Measurements from ENCODE around the gene ADAMTS19.
"Not testable (repeated sequence)": the region's sequence is repeated elsewhere in the genome, so short reads cannot be mapped to it uniquely, and the experiment has no call there.

Gene ADAMTS19

DNA sequence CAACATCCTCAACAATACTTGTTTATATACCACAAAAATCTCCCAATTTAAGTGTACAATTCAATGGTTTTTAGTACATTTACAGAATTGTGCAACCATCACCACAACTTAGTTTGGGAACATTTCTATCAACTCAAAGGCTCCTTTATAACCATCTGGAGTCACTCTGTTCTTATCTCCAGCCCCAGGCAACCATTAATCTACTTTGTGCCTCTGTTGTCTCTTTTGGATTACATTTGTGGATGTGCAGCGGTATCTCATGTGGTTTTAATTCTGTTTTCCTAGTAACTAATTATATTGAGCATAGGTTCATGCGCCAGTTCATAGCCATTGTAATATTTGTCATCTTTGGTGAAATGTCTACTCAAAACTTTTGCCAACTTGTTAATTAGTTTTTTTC lies 14.4 kb downstream of the ADAMTS19 start:
- DNase-seq: no peak

DNA sequence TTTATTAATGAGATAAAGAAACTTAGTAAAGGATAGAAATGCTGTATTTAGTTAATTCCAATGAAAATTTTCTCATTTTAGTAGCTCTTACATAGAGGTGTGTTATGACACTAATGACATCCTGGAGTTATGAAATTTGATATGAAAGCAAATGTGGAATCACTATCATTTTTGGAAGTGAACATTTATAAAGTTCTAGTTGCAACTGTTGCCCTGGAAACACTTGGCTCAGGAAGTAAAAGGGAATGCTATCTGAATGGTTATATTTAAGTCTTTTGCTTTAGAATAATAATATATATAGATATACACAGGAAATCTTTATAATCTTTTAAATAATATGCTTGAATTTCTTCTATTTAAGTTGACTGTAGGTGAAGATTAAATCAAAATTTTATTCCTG lies 16.7 kb downstream of the ADAMTS19 start:
- DNase-seq: no peak

DNA sequence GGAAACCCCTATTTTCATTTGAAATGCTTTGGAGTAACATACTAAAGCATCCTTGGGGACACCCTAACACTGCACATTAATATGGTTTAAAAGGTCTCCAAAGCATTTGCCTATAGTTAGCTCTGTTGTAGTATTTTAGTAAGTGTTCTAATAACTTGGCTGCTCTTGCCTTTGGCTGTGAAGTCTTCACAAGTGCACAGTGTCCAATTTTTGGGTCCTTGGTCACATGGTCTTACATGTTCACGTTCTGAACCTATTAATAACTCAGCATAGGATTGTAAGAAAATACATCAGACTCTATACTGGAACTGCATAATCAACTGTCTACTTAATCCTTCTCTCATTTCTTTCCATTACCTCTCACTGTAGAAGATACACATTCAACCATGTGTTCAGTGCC lies 17.4 kb downstream of the ADAMTS19 start:
- DNase-seq: no peak

DNA sequence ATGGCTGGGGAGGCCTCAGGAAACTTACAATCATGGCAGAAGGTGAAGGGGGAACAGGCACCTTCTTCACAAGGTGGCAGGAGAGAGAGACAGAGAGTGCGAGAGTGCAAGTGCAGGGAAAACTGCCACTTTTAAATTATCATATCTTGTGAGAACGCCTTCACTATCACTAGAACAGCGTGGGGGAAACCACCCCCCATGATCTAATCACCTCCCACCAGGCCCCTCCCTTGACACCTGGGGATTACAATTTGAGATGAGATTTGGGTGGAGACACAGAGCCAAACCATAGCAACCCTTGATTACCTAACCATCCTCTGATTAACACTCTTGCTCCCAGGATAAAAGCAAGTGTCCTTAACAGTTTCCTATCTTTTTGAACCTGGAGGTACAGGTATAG lies 21.1 kb downstream of the ADAMTS19 start:
- DNase-seq: no peak

DNA sequence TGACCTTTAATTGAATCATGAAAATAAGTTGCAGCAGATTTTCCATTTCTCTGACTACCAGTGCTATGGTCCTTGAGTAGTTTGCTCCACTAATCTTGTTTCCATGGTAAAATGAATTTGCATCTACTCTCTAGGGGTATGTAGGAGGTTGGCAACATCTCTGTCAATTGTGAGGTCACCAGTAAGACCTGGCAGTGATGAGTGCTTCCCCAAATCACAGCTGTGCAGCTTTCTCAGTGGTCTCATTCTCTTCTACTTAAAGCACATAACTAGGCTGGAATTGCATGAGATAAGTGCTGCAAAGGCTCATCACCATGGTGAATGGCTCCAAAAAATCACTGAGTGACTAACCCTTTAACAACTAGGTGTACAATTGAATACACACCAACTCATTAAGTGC lies 36.3 kb downstream of the ADAMTS19 start:
- DNase-seq: no peak

DNA sequence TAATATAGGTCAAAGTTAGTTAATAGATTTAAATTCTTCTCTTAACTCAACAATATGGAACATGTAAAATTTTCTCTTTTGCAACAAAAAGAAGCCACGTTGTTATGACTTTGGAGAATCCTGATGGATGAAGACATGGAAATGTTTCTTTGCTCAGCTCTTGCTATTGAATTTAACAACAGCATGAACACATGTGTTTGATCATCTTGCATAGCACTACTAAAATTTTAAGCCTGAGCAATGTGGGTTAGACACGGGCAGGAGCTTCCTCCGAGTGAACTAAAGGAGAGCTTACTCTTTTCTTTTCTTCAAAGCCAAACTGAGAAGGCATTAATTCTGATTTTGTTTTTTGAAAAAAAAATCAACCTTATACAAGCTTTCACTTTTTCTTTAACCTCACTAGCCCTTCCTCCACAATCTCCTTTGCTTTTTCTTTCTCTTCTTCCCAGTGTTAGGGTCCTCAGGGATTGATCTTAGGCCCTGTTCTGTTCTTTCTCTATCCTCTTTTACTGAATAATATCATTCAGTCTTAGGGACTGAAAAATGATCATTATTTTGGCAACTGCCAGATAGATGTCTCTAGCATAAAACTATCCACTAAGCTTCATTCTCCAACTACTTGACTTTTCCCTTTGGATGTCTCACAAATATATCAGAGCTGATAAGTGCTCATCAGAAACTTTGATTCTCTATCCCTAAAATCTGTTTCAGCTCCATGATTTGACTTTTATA lies 36.9 kb downstream of the ADAMTS19 start:
- DNase-seq: no peak

DNA sequence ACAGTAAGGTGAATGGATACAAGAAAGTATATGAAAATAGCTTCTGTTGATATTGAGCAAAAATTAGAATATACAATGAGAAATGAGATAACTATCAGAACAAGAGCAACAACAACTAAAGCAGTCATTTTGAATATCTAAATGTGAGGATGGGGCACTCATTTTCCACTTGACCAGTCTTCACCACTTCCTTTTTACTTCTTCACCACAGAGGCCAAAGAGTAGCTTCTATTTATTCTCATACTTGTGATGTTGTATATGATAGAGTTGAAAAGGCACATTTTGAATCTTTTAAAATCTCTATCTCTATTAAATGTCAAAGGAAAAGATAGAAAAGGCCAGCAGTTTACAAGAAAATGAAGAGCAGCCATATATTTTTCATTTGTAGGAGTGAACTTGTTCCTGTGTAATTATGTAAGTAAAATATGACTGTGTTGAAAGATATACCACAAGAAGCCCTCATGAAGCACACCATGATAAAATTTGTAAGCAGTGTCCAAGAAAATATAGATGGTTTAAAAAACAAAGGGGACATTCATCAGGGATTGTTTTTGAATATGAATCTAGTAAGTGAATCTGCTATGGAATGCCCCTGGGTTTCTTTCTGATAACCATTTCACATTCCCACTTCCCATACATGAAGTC lies 39.2 kb downstream of the ADAMTS19 start:
- DNase-seq: no peak

DNA sequence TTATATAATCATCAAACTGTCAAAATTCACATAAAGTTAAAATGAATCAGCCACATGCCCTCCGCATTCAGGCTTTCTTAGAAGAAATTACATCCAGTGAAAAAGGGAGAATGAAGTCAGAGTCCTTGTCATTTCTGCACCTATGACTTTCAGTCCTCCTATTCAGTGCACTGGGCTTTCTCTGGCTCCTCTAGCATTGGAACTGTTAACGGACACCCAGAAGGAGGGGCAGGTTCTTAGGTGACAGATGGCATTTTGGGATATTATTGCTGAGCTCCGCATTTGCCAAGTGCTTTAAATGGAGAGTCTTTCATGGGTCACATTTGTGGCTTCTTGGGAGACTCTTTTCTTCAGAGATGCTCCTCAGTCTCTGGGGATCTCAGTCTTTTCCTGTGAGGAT lies 40.0 kb downstream of the ADAMTS19 start:
- no peak for DNase-seq

DNA sequence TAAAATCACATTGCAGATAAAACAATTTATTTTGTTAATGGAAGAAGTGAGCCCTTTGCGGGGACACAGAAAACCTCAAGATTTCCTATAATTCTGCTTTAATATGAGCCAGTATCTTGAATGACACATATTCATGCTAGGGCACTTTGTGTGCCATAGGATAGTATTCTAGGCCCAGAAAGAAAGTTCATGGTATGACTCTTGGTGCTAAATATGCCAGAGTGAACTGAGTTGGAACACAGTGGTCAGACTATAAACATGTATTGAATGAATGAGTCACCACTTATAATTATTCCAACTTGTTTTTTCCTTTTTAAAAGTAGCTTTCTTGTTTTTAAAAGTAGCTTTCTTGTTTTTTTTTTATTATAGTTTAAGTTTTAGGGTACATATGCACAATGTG lies 46.0 kb downstream of the ADAMTS19 start:
- no peak for DNase-seq

DNA sequence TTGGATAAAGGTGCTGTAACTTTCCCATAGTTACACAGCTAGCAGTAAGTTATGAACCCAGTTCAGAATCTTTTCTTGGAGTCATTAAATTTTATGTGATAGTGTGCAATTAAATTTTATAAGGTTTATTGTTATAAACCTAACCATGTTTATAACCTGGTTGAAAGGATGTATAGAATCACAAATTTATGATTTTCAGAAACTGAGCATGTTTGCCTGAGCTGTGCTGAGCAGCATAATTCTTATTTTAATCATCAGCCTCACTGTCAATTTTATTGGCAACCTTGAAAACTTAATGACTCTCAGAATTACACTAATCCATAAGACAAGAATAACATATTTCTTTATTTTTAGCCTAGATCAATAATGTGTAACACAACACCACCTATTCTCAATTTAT lies 46.9 kb downstream of the ADAMTS19 start:
- DNase-seq: no peak

DNA sequence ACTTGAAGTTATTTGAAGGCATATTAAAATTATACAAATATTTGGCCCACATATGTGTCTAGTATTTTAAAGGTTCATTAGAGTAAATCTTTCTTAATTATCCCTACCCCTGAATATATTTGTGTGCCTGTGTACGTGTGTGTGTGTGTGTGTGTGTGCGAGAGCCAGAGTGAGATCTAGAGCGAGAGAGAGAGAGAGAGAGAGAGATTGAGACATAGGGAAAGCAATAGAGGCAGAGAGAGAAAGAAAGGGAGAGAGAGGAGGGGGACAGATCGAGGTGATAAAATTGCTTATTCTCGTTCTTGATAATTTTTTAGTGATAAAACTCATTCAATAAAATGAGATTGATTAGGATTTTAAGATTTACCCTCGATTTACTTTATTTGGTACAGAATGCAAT lies 47.4 kb downstream of the ADAMTS19 start:
- no peak for DNase-seq

DNA sequence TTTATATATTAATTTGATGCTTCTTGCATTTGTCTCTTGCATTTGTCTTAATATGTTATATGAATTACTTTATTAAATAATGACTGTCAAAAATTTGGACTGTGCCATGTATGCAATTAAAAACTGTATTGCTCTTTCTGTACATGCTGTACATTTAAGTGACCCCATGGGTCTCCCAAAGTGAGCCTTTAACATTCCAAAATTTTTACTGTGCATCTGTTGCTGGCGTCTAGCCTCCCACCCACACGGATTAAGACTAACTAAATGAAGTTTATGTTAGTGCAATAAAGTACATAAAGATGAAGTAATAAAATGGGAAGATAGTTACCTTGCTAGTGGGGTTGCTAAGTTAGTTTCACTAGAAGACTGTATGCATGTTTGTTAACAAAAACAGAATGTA lies 48.5 kb downstream of the ADAMTS19 start:
- DNase-seq: no peak

DNA sequence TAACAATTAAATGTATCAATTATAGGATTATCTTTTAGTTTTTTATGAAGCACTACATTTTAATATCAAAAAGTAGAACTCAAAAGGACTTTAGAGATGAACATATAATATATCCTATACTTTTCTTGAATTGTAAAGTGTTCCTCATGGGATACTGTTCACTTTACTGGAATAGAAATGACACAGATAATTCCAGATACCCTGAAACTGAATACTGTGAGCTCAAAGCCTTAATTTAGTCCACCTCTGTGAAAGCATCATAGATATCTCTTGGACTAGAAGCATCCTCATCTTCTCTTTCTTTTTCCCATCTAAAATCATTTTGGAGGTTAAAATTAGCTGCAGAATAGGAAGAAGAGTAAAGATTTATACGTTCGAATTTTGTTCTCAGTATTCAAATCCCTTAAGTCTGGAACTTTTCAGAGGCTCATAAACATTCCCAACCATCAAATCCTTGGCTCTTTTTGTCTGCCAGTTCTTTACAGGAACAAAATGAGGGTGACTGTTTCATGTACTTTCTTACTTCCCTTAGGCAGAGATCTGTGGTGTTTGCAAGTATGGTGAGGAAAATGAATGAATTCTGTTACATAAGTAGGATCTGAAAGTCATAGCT lies 49.4 kb downstream of the ADAMTS19 start:
- no peak for DNase-seq

DNA sequence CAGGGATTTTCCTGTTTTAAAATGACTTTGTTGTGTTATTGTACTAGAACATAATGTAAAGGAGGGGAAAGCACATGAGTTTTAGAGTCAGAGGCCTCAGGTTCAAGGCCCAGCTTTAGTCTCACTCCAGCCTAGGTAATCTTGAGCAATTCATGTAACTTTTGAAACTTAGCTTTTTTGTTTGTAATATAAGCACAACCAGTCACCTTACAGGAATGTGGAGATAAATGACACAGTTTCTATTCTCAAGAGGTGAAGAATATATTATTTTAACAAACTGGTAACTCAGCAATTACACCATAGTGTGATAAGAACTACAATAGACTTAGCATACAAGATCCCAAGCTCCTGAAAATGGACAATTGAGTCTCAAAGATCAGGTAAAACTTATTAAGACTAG lies 51.2 kb downstream of the ADAMTS19 start:
- no peak for DNase-seq

DNA sequence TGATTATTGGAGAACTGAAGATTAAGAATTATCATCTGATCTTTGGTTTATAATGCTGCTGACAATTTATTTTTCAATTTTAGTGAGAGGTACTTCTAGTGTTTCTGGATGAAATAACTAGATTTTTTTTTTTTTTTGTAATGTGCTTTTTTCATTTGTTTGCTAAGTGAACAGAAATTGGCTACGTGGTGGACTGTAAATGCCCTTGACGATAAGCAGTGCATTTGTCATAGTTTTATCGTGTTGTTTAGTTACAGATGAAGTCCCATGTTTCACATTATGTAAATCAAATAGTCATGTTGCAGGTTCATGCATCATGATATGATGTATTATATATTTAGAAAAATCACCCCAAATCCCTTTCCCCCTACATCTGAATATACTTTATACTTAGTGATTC lies 81.0 kb downstream of the ADAMTS19 start:
- DNase-seq: no peak

DNA sequence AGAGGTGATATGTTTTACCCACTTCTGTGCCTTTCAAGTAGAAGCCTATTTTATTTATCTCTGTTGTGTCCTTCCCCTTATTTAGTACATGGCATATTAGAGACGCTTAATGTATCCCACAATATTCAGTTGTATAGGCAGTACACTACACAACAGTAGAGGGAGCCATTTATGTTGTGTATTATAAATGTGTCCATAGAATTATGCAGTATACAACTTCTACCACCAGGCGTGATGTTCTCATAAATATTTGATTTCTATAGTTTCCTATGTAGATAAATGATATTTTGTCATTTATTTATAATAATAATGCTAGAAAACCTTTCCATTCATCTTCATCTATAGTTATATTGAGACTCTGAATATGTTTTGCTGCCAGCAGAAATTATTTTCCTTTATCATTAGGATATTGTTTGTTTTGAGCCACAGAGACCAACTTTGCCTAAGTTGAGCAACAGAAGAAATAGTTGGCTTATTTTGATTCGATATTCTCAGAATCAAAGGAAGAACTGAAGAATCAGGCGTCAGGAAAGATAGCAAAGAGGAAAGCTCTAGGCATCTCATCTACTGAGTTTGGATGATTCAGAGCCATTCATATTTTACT lies 81.7 kb downstream of the ADAMTS19 start:
- no peak for DNase-seq

DNA sequence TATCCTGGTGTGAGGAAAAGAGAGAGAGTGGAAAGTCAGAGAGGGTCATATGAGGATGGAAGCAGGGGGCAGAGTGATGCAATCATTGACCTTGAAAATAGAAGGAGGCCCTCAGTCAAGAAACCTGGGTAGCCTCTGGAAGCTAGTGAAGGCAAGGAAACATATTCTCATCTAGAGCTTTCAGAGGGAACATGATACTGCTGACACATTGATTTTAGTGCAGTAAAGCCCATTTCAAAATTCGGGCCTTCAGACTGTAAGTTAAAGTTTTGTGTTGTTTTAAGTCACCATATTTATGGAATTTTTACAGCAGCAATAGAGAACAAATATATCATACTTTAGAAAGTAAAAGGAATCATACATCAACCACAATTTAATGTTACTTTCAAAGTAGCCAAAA lies 87.0 kb downstream of the ADAMTS19 start:
- no peak for DNase-seq

DNA sequence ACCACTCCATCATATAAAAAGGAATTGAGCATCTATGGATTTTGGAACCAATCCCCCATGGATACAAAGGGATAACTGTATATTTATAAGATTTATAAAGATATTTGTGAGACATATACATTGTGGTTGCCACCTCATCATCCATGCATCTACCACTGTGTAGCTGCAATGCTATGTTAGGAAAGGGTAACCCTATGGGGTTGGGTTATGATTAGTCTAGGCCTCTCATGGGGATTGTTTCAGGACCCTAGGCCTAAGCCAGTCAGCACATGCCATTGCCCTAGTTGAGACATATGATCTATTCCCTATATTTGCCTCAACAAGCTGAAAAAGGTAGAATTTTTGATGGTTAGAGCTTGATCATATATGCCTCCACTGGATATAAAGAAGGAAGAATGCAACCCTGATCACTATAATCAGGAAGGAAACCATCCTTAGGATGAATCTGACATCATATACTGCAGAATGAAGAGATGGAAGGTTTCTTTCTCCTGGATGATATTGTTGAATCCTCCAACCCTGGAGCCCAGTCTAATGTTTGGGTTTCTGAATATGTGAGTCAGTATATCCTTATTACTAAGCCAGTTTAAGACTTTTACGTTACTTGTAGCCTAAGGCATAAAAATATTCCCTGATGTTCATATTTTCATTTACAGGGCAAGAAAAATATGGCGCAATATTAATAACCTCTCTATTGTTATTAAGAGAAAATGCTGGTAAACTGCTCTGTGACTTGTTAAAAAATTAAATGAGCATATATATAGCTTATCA lies 94.2 kb downstream of the ADAMTS19 start:
- DNase-seq: no peak

DNA sequence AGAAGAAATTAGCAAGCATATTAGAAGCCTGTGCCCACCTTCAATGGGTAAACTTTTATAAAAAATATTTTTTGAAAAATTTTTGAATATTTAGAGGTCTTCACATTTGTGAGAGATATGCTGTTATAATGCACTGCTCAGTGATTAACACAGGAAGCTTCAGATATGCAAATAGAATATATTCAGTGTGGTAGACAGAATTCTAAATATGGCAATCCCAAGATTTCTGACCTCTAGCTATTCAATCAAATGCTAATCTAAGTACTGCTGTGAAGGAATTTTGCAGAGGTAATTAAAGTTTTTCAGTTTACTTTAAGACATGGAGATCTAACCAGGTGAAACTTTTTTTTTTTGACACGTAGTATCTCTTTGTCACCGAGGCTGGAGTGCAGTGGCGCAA lies 103.5 kb downstream of the ADAMTS19 start:
- no peak for DNase-seq

DNA sequence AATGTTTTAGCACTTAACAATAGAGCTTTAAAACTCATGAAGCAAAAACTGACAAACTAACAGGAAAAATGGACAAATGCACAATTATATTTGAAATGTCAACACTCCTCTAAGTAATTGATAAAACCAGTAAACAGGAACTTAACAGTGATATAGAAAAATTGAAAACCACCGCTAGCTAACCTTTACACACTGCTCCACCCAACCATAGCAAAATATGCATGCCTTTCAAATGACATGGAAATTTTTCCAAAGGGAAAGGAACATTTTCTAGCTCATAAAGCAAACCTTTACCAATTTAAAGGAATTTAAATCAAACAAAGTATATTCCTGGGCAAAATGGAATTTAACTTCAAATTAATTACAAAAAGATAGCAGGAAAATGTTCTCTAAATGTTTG lies 109.2 kb downstream of the ADAMTS19 start:
- DNase-seq: no peak

DNA sequence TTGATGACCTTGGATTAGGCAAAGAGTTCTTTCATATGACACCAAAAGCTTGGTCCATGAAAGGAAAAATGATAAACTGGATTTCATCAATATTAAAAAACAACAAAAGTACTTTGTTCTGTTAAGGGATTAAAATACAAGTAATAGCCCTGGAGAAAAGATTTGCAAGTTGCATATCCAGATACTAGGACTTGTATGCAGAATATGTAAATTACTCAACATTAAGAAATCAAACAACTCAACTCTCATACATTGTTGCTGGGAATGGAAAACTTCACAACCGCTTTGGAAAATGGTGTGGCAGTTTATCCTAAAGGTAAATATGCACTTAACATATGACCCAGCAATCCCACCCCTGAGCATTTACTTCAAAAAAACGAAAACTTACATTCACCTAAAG lies 112.0 kb downstream of the ADAMTS19 start:
- DNase-seq: no peak

DNA sequence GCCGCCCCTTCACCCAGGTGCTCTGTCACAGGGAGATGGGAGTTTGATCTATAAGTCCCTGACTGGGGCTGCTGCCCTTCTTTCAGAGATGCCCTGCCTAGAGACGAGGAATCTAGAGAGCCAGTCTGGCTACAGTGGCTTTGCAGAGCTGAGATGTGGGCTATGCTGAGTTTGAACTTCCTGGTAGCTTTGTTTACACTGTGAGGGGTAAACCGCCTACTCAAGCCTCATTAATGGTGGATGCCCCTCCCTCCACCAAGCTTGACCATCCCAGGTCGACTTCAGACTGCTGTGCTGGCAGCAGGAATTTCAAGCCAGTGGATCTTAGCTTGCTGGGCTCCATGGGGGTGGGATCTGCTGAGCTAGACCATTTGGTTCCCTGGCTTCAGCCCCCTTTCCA lies 124.4 kb downstream of the ADAMTS19 start:
- not testable (repeated sequence) for DNase-seq

DNA sequence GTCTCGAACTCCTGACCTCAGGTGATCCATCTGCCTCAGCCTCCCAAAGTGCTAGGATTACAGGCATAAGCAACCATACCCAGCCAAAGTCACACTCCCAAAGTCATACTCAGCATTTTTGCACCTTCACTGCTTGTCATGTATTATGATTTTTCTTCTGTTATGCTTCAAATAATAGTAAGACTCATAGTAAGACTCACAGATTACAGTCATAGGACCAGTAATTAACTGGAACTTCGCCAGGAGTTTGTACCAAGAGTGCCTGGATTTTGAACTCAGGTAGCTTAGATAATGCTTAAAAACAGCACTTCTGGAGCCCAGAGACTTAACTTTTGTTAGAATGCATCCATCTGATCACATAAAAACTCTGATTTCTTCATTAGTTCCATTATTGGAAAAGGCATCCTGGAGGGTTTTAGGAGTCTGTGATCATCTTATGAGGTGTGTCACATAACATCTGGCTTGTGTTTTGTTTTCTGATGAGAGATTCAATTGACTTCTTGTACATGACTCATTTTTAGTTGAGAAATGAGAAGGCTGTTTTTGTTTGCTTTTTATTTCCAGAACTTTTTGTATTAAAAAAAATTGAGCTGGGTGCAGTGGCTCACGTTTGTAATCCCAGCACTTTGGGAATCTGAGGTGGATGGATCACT lies 131.5 kb downstream of the ADAMTS19 start:
- DNase-seq: no peak
